Gastroesophageal sphincter (tissue), 3 donors: Measurements from ENCODE around the gene RBM33.

Experiments used
- CTCF ChIP-seq, 4 experiments: fragments of 200-600 bp in 2 of 4; fragments of 450-650 bp in 2 of 4; sonication (generic) in 1 of 4; IDR thresholded peaks; one replicate each; pipeline ENCODE4 v1.5.1; 2017 to 2019; ENCODE audit warnings: antibody characterized with exemption in 4 of 4, mild to moderate bottlenecking in 2 of 4, moderate library complexity in 2 of 4
- EP300 ChIP-seq: sonication (generic); formaldehyde crosslinking; IDR thresholded peaks from one replicate; pipeline ENCODE4 v1.6.1; 2017; ENCODE audit warnings: antibody characterized with exemption, mild to moderate bottlenecking

GRCh38 chr7:155807789-155808548, 163.5 kb downstream of the RBM33 start:
- no peak for TF ChIP-seq CTCF (IDR thresholded peaks at IDR 0.05)
- TF ChIP-seq EP300, result no peak
